H1 (cell line): ENCODE measurements around the gene CTAG1A. TPM values are rescaled to one million over a fixed set of nuclear protein-coding genes. Genes with fewer than 3 reads are reported as not detected.
"Not testable (repeated sequence)": the region's sequence is repeated elsewhere in the genome, so short reads cannot be mapped to it uniquely, and the experiment has no call there.

Source experiments
- CTCF ChIA-PET: fragments of 300-600 bp; sonication (Branson Sonifier 250); formaldehyde crosslinking; loops from one replicate; lab custom pipeline; 2021; ENCODE audit not compliant: partially characterized antibody; lab: Charles Lee
- POLR2A ChIA-PET: fragments of 300-600 bp; sonication (Branson Sonifier 250); formaldehyde crosslinking; loops from one replicate; lab custom pipeline; 2021; ENCODE audit warnings: inconsistent platforms; ENCODE audit not compliant: partially characterized antibody; lab: Charles Lee
- DNase-seq, 2 experiments: peaks; one replicate each; pipeline versions ENCODE4 v3.0.0 to v3.0.0-alpha.2; 2010 to 2022; ENCODE audit warnings: low spot score in 2 of 2, low read depth in 1 of 2, mixed read lengths in 1 of 2
- FAIRE-seq: peaks from 2 replicates; lab custom pipeline; 2011; peaks lifted over from hg19 to GRCh38; lab: Jason Lieb, UNC
- H2AFZ ChIP-seq: 2 replicates; pipeline ENCODE4 v1.8.1; 2012; ENCODE audit warnings: low read length, inconsistent platforms
- H2AK5ac ChIP-seq: 2 replicates; pipeline ENCODE4 v1.6.1; 2013; ENCODE audit warnings: low read depth, low read length
- H2BK120ac ChIP-seq: replicated peaks from 2 replicates; pipeline ENCODE3; 2013; ENCODE audit warnings: low read depth, low read length, inconsistent platforms
- H2BK12ac ChIP-seq: 2 replicates; pipeline ENCODE4 v1.6.1; 2013; ENCODE audit warnings: low read depth, low read length
- H2BK15ac ChIP-seq: 2 replicates; pipeline ENCODE4 v1.6.1; 2013; ENCODE audit warnings: low read length
- H2BK20ac ChIP-seq: 2 replicates; pipeline ENCODE4 v1.6.1; 2013; ENCODE audit warnings: low read length
- H2BK5ac ChIP-seq: 2 replicates; pipeline ENCODE4 v1.6.1; 2013; ENCODE audit warnings: low read depth, low read length
- H3K14ac ChIP-seq: 2 replicates; pipeline ENCODE4 v1.6.1; 2013; ENCODE audit warnings: inconsistent platforms; ENCODE audit not compliant: insufficient read length
- H3K18ac ChIP-seq: 2 replicates; pipeline ENCODE4 v1.6.1; 2013; ENCODE audit warnings: low read length; ENCODE audit errors: extremely low read depth
- H3K23ac ChIP-seq: 2 replicates; pipeline ENCODE4 v1.6.1; 2013; ENCODE audit warnings: inconsistent platforms; ENCODE audit not compliant: insufficient read length
- H3K23me2 ChIP-seq: 2 replicates; pipeline ENCODE4 v1.6.1; 2013; ENCODE audit warnings: low read depth, low read length
- H3K27ac ChIP-seq: 2 replicates; pipeline ENCODE4 v1.6.1; 2011; ENCODE audit warnings: low read depth, low read length, inconsistent platforms
- H3K27me3 ChIP-seq, 4 experiments: replicated peaks in 1 of 4; 1 replicate in 1 of 4; 2 replicates in 3 of 4; pipeline versions ENCODE4 v1.6.1 to v1.8.1; 2011 to 2013; ENCODE audit warnings: low read length in 3 of 4, mild to moderate bottlenecking in 3 of 4, inconsistent platforms in 2 of 4, mixed read lengths in 2 of 4, moderate library complexity in 1 of 4; ENCODE audit not compliant: control insufficient read depth in 3 of 4, insufficient read depth in 3 of 4; ENCODE audit errors: extremely low read depth in 1 of 4
- H3K36me3 ChIP-seq, 4 experiments: 2 replicates each; pipeline versions ENCODE4 v1.6.1 to v1.8.1; 2011 to 2013; ENCODE audit warnings: mild to moderate bottlenecking in 4 of 4, low read length in 3 of 4, moderate library complexity in 2 of 4, control low read depth in 1 of 4, inconsistent platforms in 1 of 4; ENCODE audit not compliant: insufficient read depth in 4 of 4, control insufficient read depth in 2 of 4
- H3K4ac ChIP-seq: replicated peaks from 2 replicates; pipeline ENCODE3; 2013; ENCODE audit warnings: low read length, low read depth, mixed read lengths, inconsistent platforms; ENCODE audit not compliant: insufficient read length
- H3K4me1 ChIP-seq, 4 experiments: replicated peaks in 1 of 4; 1 replicate in 1 of 4; 2 replicates in 3 of 4; pipeline versions ENCODE4 v1.6.1 to v1.8.1; 2011 to 2013; ENCODE audit warnings: low read length in 3 of 4, inconsistent platforms in 2 of 4, mixed read lengths in 1 of 4; ENCODE audit not compliant: insufficient read depth in 4 of 4, control insufficient read depth in 3 of 4
- H3K4me2 ChIP-seq, 2 experiments: 2 replicates each; pipeline versions ENCODE4 v1.6.1 to v1.8.1; 2011 to 2013; ENCODE audit warnings: low read depth in 2 of 2, low read length in 2 of 2, control low read depth in 1 of 2, inconsistent platforms in 1 of 2, mild to moderate bottlenecking in 1 of 2; ENCODE audit not compliant: insufficient read depth in 1 of 2
- H3K4me3 ChIP-seq, 4 experiments: fragments of 200-600, 300-600 bp in 1 of 4; sonication (generic), shearing (Covaris generic), sonication (Bioruptor Twin) in 1 of 4; 2 replicates each; pipeline versions ENCODE4 v1.5.1 to v1.8.1; 2011 to 2016; ENCODE audit warnings: low read length in 4 of 4, low read depth in 3 of 4, control low read depth in 2 of 4, inconsistent platforms in 2 of 4, mild to moderate bottlenecking in 2 of 4, mixed read lengths in 1 of 4, moderate library complexity in 1 of 4; ENCODE audit not compliant: insufficient read depth in 2 of 4; ENCODE audit errors: extremely low read depth in 1 of 4
- H3K56ac ChIP-seq: replicated peaks from 2 replicates; pipeline ENCODE3; 2013; ENCODE audit warnings: low read depth, mild to moderate bottlenecking, mixed read lengths, low read length, inconsistent platforms; ENCODE audit not compliant: insufficient read length
- H3K79me1 ChIP-seq: 2 replicates; pipeline ENCODE4 v1.6.1; 2013; ENCODE audit warnings: low read depth, low read length, control low read depth
- H3K79me2 ChIP-seq, 2 experiments: 2 replicates each; pipeline versions ENCODE4 v1.6.1 to v1.8.1; 2012 to 2013; ENCODE audit warnings: low read length in 2 of 2, mild to moderate bottlenecking in 2 of 2, inconsistent platforms in 1 of 2; ENCODE audit not compliant: insufficient read depth in 2 of 2, control insufficient read depth in 1 of 2
- H3K9ac ChIP-seq, 4 experiments: replicated peaks in 1 of 4; 1 replicate in 1 of 4; 2 replicates in 3 of 4; pipeline versions ENCODE4 v1.6.1 to v1.8.1; 2011 to 2013; ENCODE audit warnings: low read depth in 3 of 4, low read length in 3 of 4, control low read depth in 2 of 4, mild to moderate bottlenecking in 2 of 4, moderate library complexity in 2 of 4, inconsistent platforms in 1 of 4; ENCODE audit errors: extremely low read depth in 1 of 4
- H3K9me3 ChIP-seq, 2 experiments: 2 replicates each; pipeline versions ENCODE4 v1.6.1 to v1.8.1; 2012 to 2013; ENCODE audit warnings: mild to moderate bottlenecking in 2 of 2, moderate library complexity in 2 of 2, control low read depth in 1 of 2, inconsistent platforms in 1 of 2, low read depth in 1 of 2, low read length in 1 of 2, mixed read lengths in 1 of 2; ENCODE audit not compliant: insufficient read depth in 2 of 2
- H4K20me1 ChIP-seq, 2 experiments: replicated peaks in 1 of 2; 2 replicates each; pipeline versions ENCODE3 to v1.8.1; 2011 to 2013; ENCODE audit warnings: inconsistent platforms in 2 of 2, low read length in 2 of 2, mild to moderate bottlenecking in 1 of 2; ENCODE audit not compliant: insufficient read depth in 2 of 2, control insufficient read depth in 1 of 2
- H4K5ac ChIP-seq: 2 replicates; pipeline ENCODE4 v1.6.1; 2013; ENCODE audit warnings: low read length, low read depth, mixed read lengths, inconsistent platforms; ENCODE audit not compliant: insufficient read length
- H4K8ac ChIP-seq: 2 replicates; pipeline ENCODE4 v1.8.0; 2013; ENCODE audit warnings: mild to moderate bottlenecking, moderate library complexity, low read length, inconsistent platforms; ENCODE audit not compliant: insufficient read depth; ENCODE audit errors: extremely low read depth
- H4K91ac ChIP-seq: replicated peaks from 2 replicates; pipeline ENCODE3; 2013; ENCODE audit warnings: low read length, mixed read lengths, inconsistent platforms; ENCODE audit not compliant: insufficient read length
- WGBS, 2 experiments: shearing (Covaris generic) in 1 of 2; methylation state at CpG; one replicate each; pipeline versions ENCODE4 v1.1.6 to v1.1.7; 2013 to 2015; ENCODE audit warnings: low lambda C conversion rate in 2 of 2, mixed read lengths in 2 of 2, inconsistent platforms in 1 of 2, low coverage in 1 of 2, missing lambda C conversion rate in 1 of 2; ENCODE audit not compliant: insufficient replicate concordance in 2 of 2, insufficient coverage in 1 of 2, insufficient read length in 1 of 2; ENCODE audit errors: extremely low coverage in 1 of 2, missing lambda C conversion rate in 1 of 2; 5-methylcytosine and 5-hydroxymethylcytosine counted together
- polyA plus RNA-seq, 7 experiments: library from polyadenylated mRNA; depleted of rRNA in 3 of 7; stranded (reverse) in 5 of 7; unstranded in 2 of 7; fragments of >200 nt in 5 of 7; fragments of 200-250 nt in 2 of 7; gene quantifications; 1 replicate in 5 of 7; 2 replicates in 1 of 7; 4 replicates in 1 of 7; pipeline versions ENCODE4 v1.2.1 to v1.2.3, GENCODE V29; 2011 to 2013; ENCODE audit warnings: missing spikeins in 2 of 7, mixed read lengths in 2 of 7
- small RNA-seq: library from polyadenylated mRNA; stranded (forward); fragments of <200 nt; extraction: miRNeasy Mini kit (QIAGEN cat#:217004); gene quantifications from one replicate; pipeline ENCODE3, GENCODE V24; 2013; ENCODE audit not compliant: insufficient read depth
- total RNA-seq: library from RNA; stranded (reverse); fragmentation: NEBNext Ultra II Directional; extraction: Animal tissue kit (Norgen Biotek cat#: 25700); gene quantifications from 2 replicates; pipeline ENCODE4 v1.2.1, GENCODE V29; 2021

The CTAG1A gene
- total and polyA plus RNA-seq, 2 of the 8 experiments (the other 6 are each of a cell fraction or from before 2014, with no cell fraction given), result not detected

GRCh38 chrX:154633661-154634060 lies 48.7 kb downstream of the CTAG1A start:
- H3K4me2 ChIP-seq, H4K91ac ChIP-seq, H3K79me1 ChIP-seq, H3K9me3 ChIP-seq, H2BK120ac ChIP-seq, CTCF ChIA-PET, H4K20me1 ChIP-seq, DNase-seq, H3K56ac ChIP-seq, H2BK15ac ChIP-seq, H3K14ac ChIP-seq, H2BK20ac ChIP-seq, H3K27ac ChIP-seq, H3K4ac ChIP-seq, H3K18ac ChIP-seq, H3K4me1 ChIP-seq, H3K36me3 ChIP-seq, H2AK5ac ChIP-seq, H2BK5ac ChIP-seq, H3K9ac ChIP-seq, H2AFZ ChIP-seq, H3K23me2 ChIP-seq, H3K23ac ChIP-seq, H3K27me3 ChIP-seq, POLR2A ChIA-PET, H3K79me2 ChIP-seq, FAIRE-seq, H4K8ac ChIP-seq, H3K4me3 ChIP-seq, H4K5ac ChIP-seq, H2BK12ac ChIP-seq: not testable (repeated sequence)
- WGBS, 2 experiments, result no CpG with 5 or more reads among the region's 11 CpGs

Small RNAs within 50 kb of the gene (small RNA-seq; reads per million reads assigned to genes)
- gene AC244090.1, result not detected
- not detected for gene AC244107.2

Other genes with a start within 250 kb of the CTAG1A start
- 925 and 957 TPM in 2 replicates for gene FLNA, start 210.5 kb upstream of the CTAG1A start, total RNA-seq
- gene FLNA, start 210.5 kb upstream of the CTAG1A start, polyA plus RNA-seq (2011; rRNA removed), result 315 and 451 TPM in 2 replicates
- 104 and 109 TPM in 2 replicates for gene EMD, start 205.8 kb upstream of the CTAG1A start, total RNA-seq
- gene EMD, start 205.8 kb upstream of the CTAG1A start, polyA plus RNA-seq (2011; rRNA removed), result 45.5 and 128 TPM in 2 replicates
- 2,633 and 2,739 TPM in 2 replicates for gene RPL10, start 186.8 kb upstream of the CTAG1A start, total RNA-seq
- gene RPL10, start 186.8 kb upstream of the CTAG1A start, polyA plus RNA-seq (2011; rRNA removed), result 4,127 and 4,293 TPM in 2 replicates
- 8.7 and 10.3 TPM in 2 replicates for gene DNASE1L1, start 175.9 kb upstream of the CTAG1A start, total RNA-seq
- 30.0 and 30.4 TPM in 2 replicates for gene DNASE1L1, start 175.9 kb upstream of the CTAG1A start, polyA plus RNA-seq (2011; rRNA removed)
- gene TAFAZZIN, start 173.6 kb upstream of the CTAG1A start, total RNA-seq, result 23.9 and 25.3 TPM in 2 replicates
- 28.6 and 42.8 TPM in 2 replicates for gene TAFAZZIN, start 173.6 kb upstream of the CTAG1A start, polyA plus RNA-seq (2011; rRNA removed)
- gene ATP6AP1, start 156.5 kb upstream of the CTAG1A start, total RNA-seq, result 44.6 and 46.7 TPM in 2 replicates
- 80.8 and 87.8 TPM in 2 replicates for gene ATP6AP1, start 156.5 kb upstream of the CTAG1A start, polyA plus RNA-seq (2011; rRNA removed)
- gene GDI1, start 148.0 kb upstream of the CTAG1A start, total RNA-seq, result 83.1 and 85.8 TPM in 2 replicates
- gene GDI1, start 148.0 kb upstream of the CTAG1A start, polyA plus RNA-seq (2011; rRNA removed), result 136 and 186 TPM in 2 replicates
- gene FAM50A, start 141.0 kb upstream of the CTAG1A start, total RNA-seq, result 48.7 and 51.7 TPM in 2 replicates
- 30.7 and 37.2 TPM in 2 replicates for gene FAM50A, start 141.0 kb upstream of the CTAG1A start, polyA plus RNA-seq (2011; rRNA removed)
- gene PLXNA3, start 126.9 kb upstream of the CTAG1A start, total RNA-seq, result 18.2 and 23.5 TPM in 2 replicates
- 10.7 and 23.5 TPM in 2 replicates for gene PLXNA3, start 126.9 kb upstream of the CTAG1A start, polyA plus RNA-seq (2011; rRNA removed)
- 44.2 and 44.5 TPM in 2 replicates for gene LAGE3, start 105.9 kb upstream of the CTAG1A start, total RNA-seq
- gene LAGE3, start 105.9 kb upstream of the CTAG1A start, polyA plus RNA-seq (2011; rRNA removed), result 102 and 110 TPM in 2 replicates
- 31.7 and 34.2 TPM in 2 replicates for gene UBL4A, start 98.5 kb upstream of the CTAG1A start, total RNA-seq
- 23.1 and 31.0 TPM in 2 replicates for gene UBL4A, start 98.5 kb upstream of the CTAG1A start, polyA plus RNA-seq (2011; rRNA removed)
- 6.8 and 8.2 TPM in 2 replicates for gene SLC10A3, start 94.5 kb upstream of the CTAG1A start, total RNA-seq
- 9.5 and 11.0 TPM in 2 replicates for gene SLC10A3, start 94.5 kb upstream of the CTAG1A start, polyA plus RNA-seq (2011; rRNA removed)
- gene FAM3A, start 68.9 kb upstream of the CTAG1A start, total RNA-seq, result 16.2 and 21.7 TPM in 2 replicates
- gene FAM3A, start 68.9 kb upstream of the CTAG1A start, polyA plus RNA-seq (2011; rRNA removed), result 18.6 and 28.1 TPM in 2 replicates
- gene G6PD, start 38.3 kb upstream of the CTAG1A start, total RNA-seq, result 55.1 and 61.7 TPM in 2 replicates
- 47.3 and 88.4 TPM in 2 replicates for gene G6PD, start 38.3 kb upstream of the CTAG1A start, polyA plus RNA-seq (2011; rRNA removed)
- 18.1 and 18.7 TPM in 2 replicates for gene IKBKG, start 37.5 kb upstream of the CTAG1A start, total RNA-seq
- 17.5 and 33.3 TPM in 2 replicates for gene IKBKG, start 37.5 kb upstream of the CTAG1A start, polyA plus RNA-seq (2011; rRNA removed)
- not detected in 2 replicates for gene CTAG1B, start 34.1 kb downstream of the CTAG1A start, total RNA-seq
- not detected in 2 replicates for gene CTAG1B, start 34.1 kb downstream of the CTAG1A start, polyA plus RNA-seq (2011; rRNA removed)
- gene CTAG2, start 68.4 kb downstream of the CTAG1A start, total RNA-seq, result not detected in 2 replicates
- gene CTAG2, start 68.4 kb downstream of the CTAG1A start, polyA plus RNA-seq (2011; rRNA removed), result not detected in 2 replicates
- gene GAB3, start 165.9 kb downstream of the CTAG1A start, total RNA-seq, result 1.2 and 1.5 TPM in 2 replicates
- gene GAB3, start 165.9 kb downstream of the CTAG1A start, polyA plus RNA-seq (2011; rRNA removed), result 0.48 and 0.52 TPM in 2 replicates
- 134 and 143 TPM in 2 replicates for gene DKC1, start 177.7 kb downstream of the CTAG1A start, total RNA-seq
- gene DKC1, start 177.7 kb downstream of the CTAG1A start, polyA plus RNA-seq (2011; rRNA removed), result 54.7 and 65.6 TPM in 2 replicates
- gene MPP1, start 220.4 kb downstream of the CTAG1A start, total RNA-seq, result 12.9 and 13.4 TPM in 2 replicates
- 6.2 and 7.6 TPM in 2 replicates for gene MPP1, start 220.4 kb downstream of the CTAG1A start, polyA plus RNA-seq (2011; rRNA removed)
- not detected in 2 replicates for gene SMIM9, start 249.5 kb downstream of the CTAG1A start, total RNA-seq
- gene SMIM9, start 249.5 kb downstream of the CTAG1A start, polyA plus RNA-seq (2011; rRNA removed), result not detected in 2 replicates